ENCODE measurements around the gene KCNC4.

Gene KCNC4

GRCh38 chr1:110211496-110212168, 1.5 kb downstream of the KCNC4 start:
- DNase-seq (ENCODE audit: low spot score): no peak

- no peak for DNase-seq (ENCODE audit: low spot score)
These were observed 2.3 kb downstream of the KCNC4 start for GRCh38 chr1:110212169-110213142.

GRCh38 chr1:110213143-110213540, 3.0 kb downstream of the KCNC4 start:
- DNase-seq (ENCODE audit: low spot score): no peak

- DNase-seq (ENCODE audit: low spot score): no peak
These were observed 4.6 kb downstream of the KCNC4 start for GRCh38 chr1:110214454-110215404.

- DNase-seq (ENCODE audit: low spot score): no peak
These were observed 5.8 kb downstream of the KCNC4 start for GRCh38 chr1:110215621-110216515.

- no peak for DNase-seq (ENCODE audit: low spot score)
These were observed 6.8 kb downstream of the KCNC4 start for GRCh38 chr1:110216844-110217444.

GRCh38 chr1:110218137-110218536, 8.0 kb downstream of the KCNC4 start:
- DNase-seq (ENCODE audit: low spot score): no peak

- no peak for DNase-seq (ENCODE audit: low spot score)
These were observed 8.6 kb downstream of the KCNC4 start for GRCh38 chr1:110218739-110219138.

GRCh38 chr1:110220324-110220723, 10.2 kb downstream of the KCNC4 start:
- no peak for DNase-seq (ENCODE audit: low spot score)

GRCh38 chr1:110221119-110221518, 11.0 kb downstream of the KCNC4 start:
- no peak for DNase-seq (ENCODE audit: low spot score)

GRCh38 chr1:110223127-110223526, 13.0 kb downstream of the KCNC4 start:
- no peak for DNase-seq (ENCODE audit: low spot score)

GRCh38 chr1:110223581-110223980, 13.5 kb downstream of the KCNC4 start:
- DNase-seq (ENCODE audit: low spot score): no peak

GRCh38 chr1:110224240-110224995, 14.3 kb downstream of the KCNC4 start:
- no peak for DNase-seq (ENCODE audit: low spot score)

- no peak for DNase-seq (ENCODE audit: low spot score)
These were observed 15.1 kb downstream of the KCNC4 start for GRCh38 chr1:110225212-110225611.

- no peak for DNase-seq (ENCODE audit: low spot score)
These were observed 15.8 kb downstream of the KCNC4 start for GRCh38 chr1:110225756-110226404.

GRCh38 chr1:110227774-110228173, 17.7 kb downstream of the KCNC4 start:
- DNase-seq (ENCODE audit: low spot score): no peak

GRCh38 chr1:110228381-110228780, 18.3 kb downstream of the KCNC4 start:
- DNase-seq (ENCODE audit: low spot score): no peak

- DNase-seq (ENCODE audit: low spot score): no peak
These were observed 18.8 kb downstream of the KCNC4 start for GRCh38 chr1:110228869-110229268.

GRCh38 chr1:110229348-110230001, 19.4 kb downstream of the KCNC4 start:
- DNase-seq (ENCODE audit: low spot score): no peak
